DOHH2 (cell line): ENCODE results near the gene C1GALT1.

Experiments
- H3F3A ChIP-seq: fragments of 200-600 bp; sonication (generic), shearing (Covaris generic); 2 replicates; pipeline ENCODE4 v1.6.0; 2016; ENCODE audit warnings: antibody characterized with exemption, mild to moderate bottlenecking; ENCODE audit not compliant: control insufficient read depth, insufficient read depth
- H3K27ac ChIP-seq: fragments of 200-600 bp; sonication (generic); 2 replicates; pipeline ENCODE4 v1.5.1; 2014; ENCODE audit warnings: low read depth, mild to moderate bottlenecking, low read length, moderate library complexity
- H3K27me3 ChIP-seq: fragments of 200-600 bp; sonication (generic); 2 replicates; pipeline ENCODE4 v1.6.1; 2014; ENCODE audit warnings: mild to moderate bottlenecking, low read length, mixed read lengths; ENCODE audit not compliant: control insufficient read depth
- H3K36me3 ChIP-seq: fragments of 200-600 bp; sonication (generic); 2 replicates; pipeline ENCODE4 v1.6.1; 2014; ENCODE audit warnings: mild to moderate bottlenecking, low read length, moderate library complexity, mixed read lengths; ENCODE audit not compliant: control insufficient read depth
- H3K4me1 ChIP-seq: fragments of 200-600 bp; sonication (generic); 2 replicates; pipeline ENCODE4 v1.6.1; 2014; ENCODE audit warnings: mild to moderate bottlenecking, low read length, mixed read lengths; ENCODE audit not compliant: control insufficient read depth
- H3K4me2 ChIP-seq: fragments of 200-600 bp; sonication (generic); 2 replicates; pipeline ENCODE4 v1.6.0; 2014; ENCODE audit warnings: mild to moderate bottlenecking, low read length, moderate library complexity
- H3K4me3 ChIP-seq: fragments of 200-600 bp; sonication (generic); 2 replicates; pipeline ENCODE4 v1.5.1; 2014; ENCODE audit warnings: mild to moderate bottlenecking, low read length, mixed read lengths
- H3K79me2 ChIP-seq: fragments of 200-600 bp; sonication (generic); 2 replicates; pipeline ENCODE4 v1.6.1; 2014; ENCODE audit warnings: mild to moderate bottlenecking, low read length, mixed read lengths; ENCODE audit not compliant: control insufficient read depth
- H3K9me2 ChIP-seq: fragments of 200-600 bp; sonication (generic); replicated peaks from 2 replicates; pipeline ENCODE4 v1.6.1; 2014; ENCODE audit warnings: mild to moderate bottlenecking, low read length, mixed read lengths; ENCODE audit not compliant: control insufficient read depth
- H3K9me3 ChIP-seq: fragments of 200-600 bp; sonication (generic); 2 replicates; pipeline ENCODE4 v1.6.1; 2014; ENCODE audit warnings: antibody characterized with exemption, low read length, mixed read lengths; ENCODE audit not compliant: control insufficient read depth, insufficient read depth
- H4K20me1 ChIP-seq: fragments of 200-600 bp; sonication (generic); 2 replicates; pipeline ENCODE4 v1.6.0; 2014; ENCODE audit warnings: low read depth, mild to moderate bottlenecking, antibody characterized with exemption, low read length, moderate library complexity; ENCODE audit not compliant: control insufficient read depth, insufficient read depth
- EZH2phosphoT487 ChIP-seq: fragments of 200-600 bp; sonication (generic); IDR thresholded peaks from 2 replicates; pipeline ENCODE4 v1.6.1; 2017; ENCODE audit warnings: borderline replicate concordance, mild to moderate bottlenecking, antibody characterized with exemption, low read length, moderate library complexity, mixed read lengths
- TF ChIP-seq, protein P1 (sequence below): fragments of 200-600 bp; sonication (generic); IDR thresholded peaks from one replicate; pipeline ENCODE4 v1.5.1; 2014; ENCODE audit warnings: antibody characterized with exemption, mild to moderate bottlenecking, low read depth, low read length; ENCODE audit not compliant: poor library complexity, severe bottlenecking

C1GALT1 gene

DNA sequence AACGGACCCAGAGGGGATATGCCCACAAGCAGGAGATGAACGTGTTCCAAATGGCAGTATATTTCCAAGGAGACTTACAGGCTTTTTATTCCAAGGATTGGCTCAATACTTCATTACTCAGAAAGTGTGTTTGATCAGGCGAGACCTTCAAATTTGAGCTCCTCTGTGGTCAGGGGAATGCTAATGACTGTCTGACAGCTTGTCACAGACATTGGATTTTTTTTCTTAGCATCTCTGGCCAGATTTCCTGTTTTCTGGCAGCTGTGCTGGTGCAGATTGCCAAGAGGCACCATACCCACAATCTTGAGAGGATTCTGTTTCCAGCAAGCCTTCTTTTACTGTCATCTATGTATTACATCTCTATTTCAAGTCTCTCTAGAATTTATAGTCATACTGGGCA lies 93.8 kb downstream of the C1GALT1 start:
- TF ChIP-seq, protein P1, sequence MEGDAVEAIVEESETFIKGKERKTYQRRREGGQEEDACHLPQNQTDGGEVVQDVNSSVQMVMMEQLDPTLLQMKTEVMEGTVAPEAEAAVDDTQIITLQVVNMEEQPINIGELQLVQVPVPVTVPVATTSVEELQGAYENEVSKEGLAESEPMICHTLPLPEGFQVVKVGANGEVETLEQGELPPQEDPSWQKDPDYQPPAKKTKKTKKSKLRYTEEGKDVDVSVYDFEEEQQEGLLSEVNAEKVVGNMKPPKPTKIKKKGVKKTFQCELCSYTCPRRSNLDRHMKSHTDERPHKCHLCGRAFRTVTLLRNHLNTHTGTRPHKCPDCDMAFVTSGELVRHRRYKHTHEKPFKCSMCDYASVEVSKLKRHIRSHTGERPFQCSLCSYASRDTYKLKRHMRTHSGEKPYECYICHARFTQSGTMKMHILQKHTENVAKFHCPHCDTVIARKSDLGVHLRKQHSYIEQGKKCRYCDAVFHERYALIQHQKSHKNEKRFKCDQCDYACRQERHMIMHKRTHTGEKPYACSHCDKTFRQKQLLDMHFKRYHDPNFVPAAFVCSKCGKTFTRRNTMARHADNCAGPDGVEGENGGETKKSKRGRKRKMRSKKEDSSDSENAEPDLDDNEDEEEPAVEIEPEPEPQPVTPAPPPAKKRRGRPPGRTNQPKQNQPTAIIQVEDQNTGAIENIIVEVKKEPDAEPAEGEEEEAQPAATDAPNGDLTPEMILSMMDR, result no peak
- TF ChIP-seq EZH2phosphoT487, result no peak
- H3K79me2 ChIP-seq, result no peaks in the 10 kb centered on the region
- no peaks in the 10 kb centered on the region for H4K20me1 ChIP-seq
- no peak overlapping the region for H3K4me3 ChIP-seq
- H3K9me3 ChIP-seq, result no peaks in the 10 kb centered on the region
- H3K9me2 ChIP-seq, result no peaks in the 10 kb centered on the region
- no peak overlapping the region for H3K27ac ChIP-seq
- H3K4me1 ChIP-seq, result no peaks in the 10 kb centered on the region
- H3K4me2 ChIP-seq, result no peak overlapping the region
- no peaks in the 10 kb centered on the region for H3K36me3 ChIP-seq
- H3K27me3 ChIP-seq, result no peaks in the 10 kb centered on the region
- H3F3A ChIP-seq, result no peaks in the 10 kb centered on the region

DNA sequence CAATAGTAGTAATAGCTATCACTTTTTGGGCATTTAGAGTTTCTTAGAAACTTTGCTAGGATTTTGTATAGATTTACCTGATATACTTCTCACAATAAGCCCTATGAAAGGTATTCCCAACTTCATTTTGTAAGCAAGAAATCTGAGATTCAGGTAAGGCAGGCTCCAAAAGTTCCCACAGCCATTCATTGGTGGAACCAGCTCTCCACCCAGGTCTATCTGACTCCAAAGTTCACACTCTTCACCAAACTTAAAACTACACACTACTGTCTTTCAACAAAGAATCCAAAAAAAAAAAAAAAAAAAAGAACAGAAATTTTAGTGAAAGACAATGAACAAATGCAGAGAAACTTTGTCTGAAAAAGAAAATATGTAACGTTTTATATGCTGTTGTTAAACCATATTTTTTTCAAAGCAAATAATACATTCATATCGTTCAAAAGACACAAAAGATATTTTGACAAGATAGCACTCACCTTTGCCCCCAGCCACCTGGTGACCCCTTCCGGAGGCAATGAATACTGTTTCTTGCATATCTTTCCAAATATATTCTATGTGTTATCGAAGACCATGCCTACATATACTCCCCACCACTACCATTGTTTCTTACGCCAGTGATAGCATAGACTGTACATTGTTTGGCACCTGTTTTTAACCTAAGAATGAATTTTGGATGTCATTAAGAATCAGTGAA lies 108.2 kb downstream of the C1GALT1 start:
- no peaks in the 10 kb centered on the region for H3K4me1 ChIP-seq
- no peak overlapping the region for H3K4me3 ChIP-seq
- H3K27me3 ChIP-seq, result no peaks in the 10 kb centered on the region
- no peaks in the 10 kb centered on the region for H4K20me1 ChIP-seq
- H3K9me3 ChIP-seq, result no peaks in the 10 kb centered on the region
- no peak overlapping the region for H3K27ac ChIP-seq
- H3F3A ChIP-seq, result no peaks in the 10 kb centered on the region
- no peaks in the 10 kb centered on the region for H3K79me2 ChIP-seq
- H3K9me2 ChIP-seq, result no peaks in the 10 kb centered on the region
- H3K4me2 ChIP-seq, result no peak overlapping the region
- H3K36me3 ChIP-seq, result no peaks in the 10 kb centered on the region
- TF ChIP-seq, protein P1, result no peak
- TF ChIP-seq EZH2phosphoT487, result no peak

DNA sequence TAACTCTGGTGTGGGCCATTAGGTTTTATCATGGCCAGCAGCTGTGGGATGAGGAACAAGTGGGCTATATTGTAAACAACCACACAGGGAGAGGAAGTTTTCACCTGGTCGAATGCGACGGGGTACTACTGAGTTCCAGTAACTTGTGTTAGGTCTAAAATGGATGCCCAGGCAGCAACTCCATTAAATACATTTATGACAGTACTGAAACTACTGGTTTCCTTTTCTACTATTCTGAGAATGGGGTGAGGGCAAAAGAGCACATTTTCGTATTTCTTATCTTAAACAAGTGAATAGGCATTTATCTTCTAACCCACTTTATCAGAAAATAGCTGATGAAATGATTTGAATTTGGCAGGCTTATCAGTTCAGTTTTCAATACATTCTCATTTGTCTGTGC lies 109.7 kb downstream of the C1GALT1 start:
- no peaks in the 10 kb centered on the region for H3K4me1 ChIP-seq
- TF ChIP-seq, protein P1, result no peak
- TF ChIP-seq EZH2phosphoT487, result no peak
- H3K27me3 ChIP-seq, result no peaks in the 10 kb centered on the region
- no peaks in the 10 kb centered on the region for H3F3A ChIP-seq
- H3K79me2 ChIP-seq, result no peaks in the 10 kb centered on the region
- no peak overlapping the region for H3K4me2 ChIP-seq
- no peaks in the 10 kb centered on the region for H3K36me3 ChIP-seq
- H3K4me3 ChIP-seq, result no peak overlapping the region
- H3K27ac ChIP-seq, result no peak overlapping the region
- H3K9me3 ChIP-seq, result no peaks in the 10 kb centered on the region
- no peaks in the 10 kb centered on the region for H3K9me2 ChIP-seq
- H4K20me1 ChIP-seq, result no peaks in the 10 kb centered on the region
